HG03064 (cell line): ENCODE data around the gene PDZRN3.

ENCODE experiments used
- ATAC-seq: cut with Tn5 transposase; IDR thresholded peaks from one replicate; pipeline ENCODE4 v1.9.1; 2021; ENCODE audit warnings: low read depth; ENCODE audit not compliant: unreplicated experiment

PDZRN3 gene

DNA sequence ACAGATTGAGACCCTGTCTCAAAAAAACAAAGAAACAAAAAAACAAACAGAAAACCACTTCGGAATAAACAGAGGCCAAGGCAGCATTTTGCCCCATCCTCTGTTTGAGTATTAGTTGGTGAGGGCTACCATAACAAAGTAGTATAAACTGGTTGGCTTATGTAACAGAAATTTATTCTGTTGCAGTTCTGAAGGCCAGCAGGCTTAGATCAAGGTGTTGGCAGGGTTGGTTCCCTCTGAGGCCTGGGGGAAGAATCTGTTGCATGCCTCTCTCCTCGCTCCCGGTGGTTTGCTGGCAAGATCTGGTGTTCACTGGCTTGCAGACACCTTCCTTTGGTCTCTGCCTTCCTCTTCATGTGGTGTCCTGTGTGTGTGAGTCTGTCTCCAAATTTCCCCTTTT lies 261.6 kb downstream of the PDZRN3 start:
- ATAC-seq, result no peak

DNA sequence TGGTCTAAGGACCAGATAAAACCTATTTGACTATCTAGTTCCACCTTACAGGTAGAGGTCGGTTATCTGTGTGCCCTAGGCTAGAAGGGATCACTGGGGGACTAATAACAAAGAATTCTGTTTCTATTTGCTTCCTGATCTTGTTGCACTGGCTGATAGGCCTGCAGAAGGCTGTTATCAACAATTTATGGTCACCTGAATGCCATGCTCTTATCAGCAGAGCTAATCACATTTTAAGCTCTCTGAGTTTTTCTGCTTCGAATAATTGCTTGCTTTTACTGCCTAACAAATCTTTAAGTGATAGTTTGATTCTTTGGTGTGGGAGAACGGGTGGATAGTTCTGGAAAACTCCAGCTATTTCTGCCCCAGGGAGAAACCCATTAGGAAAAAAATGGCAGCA lies 263.1 kb downstream of the PDZRN3 start:
- no peak for ATAC-seq

GRCh38 chr3:73353649-73354217 lies 271.0 kb downstream of the PDZRN3 start:
- no peak for ATAC-seq

GRCh38 chr3:73352841-73353645 lies 271.7 kb downstream of the PDZRN3 start:
- ATAC-seq, result no peak

DNA sequence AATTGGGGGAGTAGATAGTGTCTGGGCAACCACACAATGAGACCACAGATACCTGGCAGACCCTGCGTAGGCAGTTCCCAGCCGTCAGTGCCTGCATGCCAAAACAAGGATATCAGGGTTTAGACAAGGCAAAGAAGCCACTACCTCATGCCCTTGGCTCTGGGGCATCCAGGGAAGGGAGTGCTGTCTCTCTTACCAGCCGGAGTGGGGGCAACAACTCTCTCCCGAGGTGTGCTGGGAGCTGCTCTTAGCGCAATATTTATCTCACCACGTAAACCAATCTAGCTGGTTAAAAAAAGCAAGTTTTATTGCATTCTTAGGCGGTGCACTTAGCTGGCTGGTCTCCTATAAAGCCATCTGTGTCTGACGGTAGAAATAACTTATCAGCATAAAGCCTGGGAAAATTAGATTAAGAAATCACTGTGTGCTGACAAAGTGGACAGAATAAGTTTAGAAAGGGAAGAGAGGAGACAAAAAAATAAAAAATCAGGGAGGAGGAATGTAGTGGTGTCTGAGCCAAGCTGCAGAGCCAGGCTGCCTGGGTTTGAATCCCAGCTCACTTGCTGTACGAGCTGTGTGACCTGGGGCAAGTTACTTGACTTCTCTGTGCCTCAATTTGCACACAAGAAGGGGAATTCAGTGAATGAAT lies 273.2 kb downstream of the PDZRN3 start:
- no peak for ATAC-seq

DNA sequence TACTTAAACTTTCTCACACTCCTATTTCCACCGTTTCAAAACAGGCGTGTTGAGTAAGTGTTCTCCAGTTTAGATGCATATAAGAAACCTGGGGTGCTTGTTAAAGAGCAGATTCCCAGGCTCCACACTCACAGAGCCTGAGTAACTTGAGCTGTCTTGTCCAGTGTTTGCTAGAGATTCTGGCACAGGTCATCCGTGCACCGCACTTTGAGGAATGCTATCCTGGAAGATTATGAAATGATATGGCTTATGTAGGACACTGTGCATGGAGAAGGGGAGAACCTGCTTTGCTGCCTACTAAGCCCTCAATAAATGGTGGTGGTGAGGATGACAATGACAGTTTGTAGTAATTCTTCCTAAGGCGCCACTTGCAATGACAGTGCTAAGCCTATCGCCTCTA lies 273.7 kb downstream of the PDZRN3 start:
- ATAC-seq, result no peak

- no peak for ATAC-seq
Measured at GRCh38 chr3:73349657-73350056, 275.1 kb downstream of the PDZRN3 start.

GRCh38 chr3:73342077-73342476 lies 282.7 kb downstream of the PDZRN3 start:
- no peak for ATAC-seq

DNA sequence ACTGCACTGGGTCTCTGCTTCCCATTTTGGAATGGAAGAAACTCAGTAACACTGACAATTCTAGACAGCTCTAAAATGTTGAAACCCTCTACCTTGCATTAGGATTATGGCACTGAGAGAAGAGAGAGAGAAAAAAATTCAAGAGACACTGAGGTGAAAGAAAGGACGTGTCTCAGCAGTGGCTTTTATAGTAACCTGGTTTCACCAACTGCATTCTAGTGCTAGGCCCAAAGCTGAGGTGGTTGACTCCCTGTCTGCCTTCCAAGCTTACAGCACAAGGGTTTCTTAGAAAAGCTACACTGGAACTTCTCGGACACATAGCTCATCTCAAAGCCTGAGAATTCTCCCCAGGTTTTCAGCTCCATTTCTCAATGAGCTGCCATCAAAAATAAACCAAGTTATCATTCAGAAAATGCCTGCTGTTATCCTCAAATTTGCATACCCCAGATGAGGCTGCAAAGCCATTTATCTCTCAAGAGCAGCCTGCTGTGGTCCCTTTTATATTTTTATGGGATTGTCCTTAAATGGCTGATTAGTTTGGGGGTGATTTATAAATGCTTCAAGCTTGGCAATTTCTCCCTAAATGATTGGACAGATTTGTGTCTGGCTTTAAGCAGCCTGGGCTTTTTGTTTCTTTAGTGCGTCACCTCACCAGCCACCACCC lies 283.3 kb downstream of the PDZRN3 start:
- ATAC-seq, result no peak

GRCh38 chr3:73332558-73332957 lies 292.2 kb downstream of the PDZRN3 start:
- ATAC-seq, result no peak
